Medulla oblongata (tissue), 1 donor: ENCODE measurements around the gene RBCK1.
"Not testable (repeated sequence)": the region's sequence is repeated elsewhere in the genome, so short reads cannot be mapped to it uniquely, and the experiment has no call there.

Experiments
- DNase-seq: peaks from one replicate; pipeline ENCODE4 v3.0.0-alpha.2; 2015; ENCODE audit errors: extremely low spot score

RBCK1 gene

GRCh38 chr20:376089-376488 lies 32.0 kb upstream of the RBCK1 start:
- no peak for DNase-seq

GRCh38 chr20:376750-377149 lies 31.3 kb upstream of the RBCK1 start:
- no peak for DNase-seq

- not testable (repeated sequence) for DNase-seq
Observed at GRCh38 chr20:377578-377977, 30.5 kb upstream of the RBCK1 start.

GRCh38 chr20:378961-379336 lies 29.1 kb upstream of the RBCK1 start:
- DNase-seq: no peak

GRCh38 chr20:380763-381580 lies 27.1 kb upstream of the RBCK1 start:
- no peak for DNase-seq

- DNase-seq: peak; percentile 17
Observed at GRCh38 chr20:381581-382290, 26.4 kb upstream of the RBCK1 start.

GRCh38 chr20:382291-383115 lies 25.6 kb upstream of the RBCK1 start:
- no peak for DNase-seq

- DNase-seq: no peak
Observed at GRCh38 chr20:383889-384288, 24.2 kb upstream of the RBCK1 start.

- no peak for DNase-seq
Observed at GRCh38 chr20:384723-385122, 23.4 kb upstream of the RBCK1 start.

GRCh38 chr20:385448-385847 lies 22.7 kb upstream of the RBCK1 start:
- DNase-seq: no peak

- DNase-seq: not testable (repeated sequence)
Observed at GRCh38 chr20:386634-387033, 21.5 kb upstream of the RBCK1 start.

- no peak for DNase-seq
Observed at GRCh38 chr20:387520-387919, 20.6 kb upstream of the RBCK1 start.

GRCh38 chr20:388034-388994 lies 19.8 kb upstream of the RBCK1 start:
- no peak for DNase-seq

- no peak for DNase-seq
Observed at GRCh38 chr20:389220-389619, 18.9 kb upstream of the RBCK1 start.

GRCh38 chr20:391041-391711 lies 16.9 kb upstream of the RBCK1 start:
- DNase-seq: no peak

GRCh38 chr20:393296-393695 lies 14.8 kb upstream of the RBCK1 start:
- not testable (repeated sequence) for DNase-seq

GRCh38 chr20:396252-396618 lies 11.9 kb upstream of the RBCK1 start:
- no peak for DNase-seq

GRCh38 chr20:396619-397431 lies 11.3 kb upstream of the RBCK1 start:
- DNase-seq: no peak

- DNase-seq: no peak
Observed at GRCh38 chr20:397432-398237, 10.5 kb upstream of the RBCK1 start.
